Mononuclear cell (primary cell): ENCODE results near the gene CD93. TPM values are rescaled to one million over a fixed set of nuclear protein-coding genes. Genes with fewer than 3 reads are reported as not detected.

Experiments
- H3K27me3 ChIP-seq: 2 replicates; pipeline ENCODE4 v1.6.0; 2011; ENCODE audit warnings: low read length, control low read depth; ENCODE audit not compliant: insufficient read depth
- H3K4me1 ChIP-seq: 2 replicates; pipeline ENCODE4 v1.5.1; 2011; ENCODE audit warnings: mild to moderate bottlenecking, low read length, control low read depth; ENCODE audit not compliant: insufficient read depth
- H3K4me3 ChIP-seq: 2 replicates; pipeline ENCODE4 v1.5.1; 2011; ENCODE audit warnings: mild to moderate bottlenecking, low read length, moderate library complexity
- H3K9me3 ChIP-seq: 2 replicates; pipeline ENCODE4 v1.5.1; 2011; ENCODE audit warnings: low read depth, mild to moderate bottlenecking, control low read depth, low read length
- total RNA-seq: library from RNA; depleted of rRNA; stranded (reverse); fragments of >200 nt; gene quantifications from one replicate; pipeline ENCODE4 v1.2.3, GENCODE V29; 2012

Gene CD93
- total RNA-seq, 1 donor = 85.5 TPM

DNA sequence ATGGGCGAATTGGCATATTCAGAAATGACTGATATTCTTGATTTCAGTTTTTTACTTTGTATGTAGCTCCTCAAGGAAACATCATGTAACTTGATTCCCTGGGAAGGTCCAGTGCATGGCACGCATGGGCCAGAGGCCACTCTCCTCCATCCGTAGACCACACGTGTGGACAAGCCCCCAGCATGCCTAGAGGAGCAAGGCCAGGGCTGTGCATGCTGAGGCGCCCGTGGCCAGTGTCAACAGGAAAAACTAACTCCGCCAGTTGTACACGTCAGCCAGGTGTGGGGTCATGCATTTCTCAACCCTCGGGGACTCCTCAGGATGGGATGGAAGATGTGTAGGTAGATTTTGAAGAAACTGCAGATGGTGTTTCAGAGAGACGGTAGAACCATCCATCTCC lies 37.8 kb upstream of the CD93 start:
- no peaks in the 10 kb centered on the region for H3K27me3 ChIP-seq
- H3K9me3 ChIP-seq = no peaks in the 10 kb centered on the region
- H3K4me3 ChIP-seq = no peak overlapping the region
- peaks cover 80% of the 10 kb centered on the region for H3K4me1 ChIP-seq

DNA sequence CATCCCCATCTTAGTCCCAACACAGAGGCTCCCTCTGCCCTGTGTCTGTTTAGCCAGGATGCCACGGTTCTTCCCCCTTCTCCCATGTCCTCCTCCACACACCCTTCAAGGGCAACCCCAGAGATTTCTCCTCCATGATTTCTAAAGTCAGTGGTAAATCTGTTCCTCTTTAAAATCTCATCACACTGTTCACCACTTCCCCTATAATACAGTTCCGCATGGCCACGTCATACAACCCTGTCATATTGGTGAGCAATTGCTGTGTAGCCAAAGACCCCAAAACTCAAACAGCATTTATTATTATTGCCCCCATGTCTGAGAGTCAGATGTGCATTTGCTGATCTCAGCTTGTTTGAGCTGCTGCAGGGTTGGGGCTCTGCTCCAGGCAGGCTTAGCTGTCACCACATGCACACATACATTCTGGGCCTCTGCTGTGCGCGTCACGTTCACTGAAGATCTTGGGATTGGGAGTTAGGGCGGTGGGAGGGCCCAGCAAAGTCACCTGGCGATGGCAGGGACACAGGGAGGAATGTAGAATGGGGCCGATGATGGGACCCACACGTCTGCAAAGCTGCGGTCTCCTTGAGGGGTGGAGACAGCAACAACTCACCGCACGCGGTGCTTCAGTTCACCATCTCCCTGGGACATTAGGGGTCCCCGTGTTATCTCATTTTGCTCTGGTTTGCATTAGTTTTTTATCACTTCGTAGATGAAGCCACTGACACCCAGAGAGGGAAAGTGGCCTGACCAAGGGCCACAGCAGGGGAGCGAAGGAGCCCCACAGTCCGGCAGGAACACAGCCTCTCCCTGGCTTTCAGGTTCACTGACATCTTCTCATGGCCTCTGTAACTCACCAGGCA lies 36.9 kb upstream of the CD93 start:
- H3K9me3 ChIP-seq = no peaks in the 10 kb centered on the region
- no peaks in the 10 kb centered on the region for H3K27me3 ChIP-seq
- H3K4me3 ChIP-seq = no peak overlapping the region
- peaks cover 77% of the 10 kb centered on the region for H3K4me1 ChIP-seq

DNA sequence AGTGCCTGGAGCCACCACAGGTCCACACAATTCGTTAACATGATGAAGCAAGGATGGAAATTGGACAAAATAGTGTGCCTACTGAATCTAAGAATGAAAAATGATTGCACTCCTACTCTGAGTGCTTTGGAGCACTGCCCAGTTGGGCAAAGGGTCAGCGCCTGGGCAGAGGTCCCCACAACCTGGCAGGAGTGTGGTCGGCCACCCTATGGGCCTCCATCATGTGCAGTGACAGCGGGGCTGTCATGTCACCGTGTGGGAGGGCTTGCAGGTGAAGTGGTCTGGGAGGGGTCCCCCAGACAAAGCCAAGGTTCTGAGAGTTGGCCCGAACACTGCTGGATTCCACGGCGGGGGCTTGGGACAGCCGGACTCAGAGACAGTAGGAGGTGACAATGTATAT lies 36.2 kb upstream of the CD93 start:
- Histone ChIP-seq H3K9me3 (no peaks in the 10 kb centered on the region), H3K4me1 (peaks cover 77% of the 10 kb centered on the region), H3K4me3 (no peak overlapping the region), H3K27me3 (no peaks in the 10 kb centered on the region)

DNA sequence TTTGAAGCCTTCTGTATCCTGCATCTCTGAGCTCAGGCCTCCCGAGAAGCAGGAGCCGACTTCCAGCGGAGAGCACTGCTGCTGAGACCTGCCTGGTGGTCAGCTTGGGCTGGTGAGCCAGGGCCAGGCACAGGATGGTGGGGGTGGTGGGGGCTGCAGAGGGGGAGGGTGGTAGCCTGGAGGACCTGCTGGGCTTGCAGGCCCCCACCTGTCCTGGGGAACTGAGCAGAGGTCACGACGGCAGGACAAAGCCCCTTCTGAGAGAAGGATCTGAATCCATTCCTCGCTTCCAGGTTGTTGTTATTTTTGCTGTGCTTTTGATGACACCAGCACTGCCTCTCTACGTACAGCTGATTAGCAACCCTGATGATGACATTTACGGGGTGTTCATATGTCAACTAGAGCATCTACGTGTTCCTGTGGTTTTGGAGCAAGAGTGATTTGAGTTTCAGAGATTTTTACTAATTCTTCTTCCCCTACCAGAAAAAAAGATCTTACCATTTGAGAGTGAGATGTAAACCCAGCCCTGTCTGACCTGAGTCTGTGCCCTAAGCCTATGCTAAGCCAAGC lies 35.7 kb upstream of the CD93 start:
- H3K9me3 ChIP-seq = no peaks in the 10 kb centered on the region
- no peak overlapping the region for H3K4me3 ChIP-seq
- H3K4me1 ChIP-seq = peaks cover 77% of the 10 kb centered on the region
- H3K27me3 ChIP-seq = no peaks in the 10 kb centered on the region

DNA sequence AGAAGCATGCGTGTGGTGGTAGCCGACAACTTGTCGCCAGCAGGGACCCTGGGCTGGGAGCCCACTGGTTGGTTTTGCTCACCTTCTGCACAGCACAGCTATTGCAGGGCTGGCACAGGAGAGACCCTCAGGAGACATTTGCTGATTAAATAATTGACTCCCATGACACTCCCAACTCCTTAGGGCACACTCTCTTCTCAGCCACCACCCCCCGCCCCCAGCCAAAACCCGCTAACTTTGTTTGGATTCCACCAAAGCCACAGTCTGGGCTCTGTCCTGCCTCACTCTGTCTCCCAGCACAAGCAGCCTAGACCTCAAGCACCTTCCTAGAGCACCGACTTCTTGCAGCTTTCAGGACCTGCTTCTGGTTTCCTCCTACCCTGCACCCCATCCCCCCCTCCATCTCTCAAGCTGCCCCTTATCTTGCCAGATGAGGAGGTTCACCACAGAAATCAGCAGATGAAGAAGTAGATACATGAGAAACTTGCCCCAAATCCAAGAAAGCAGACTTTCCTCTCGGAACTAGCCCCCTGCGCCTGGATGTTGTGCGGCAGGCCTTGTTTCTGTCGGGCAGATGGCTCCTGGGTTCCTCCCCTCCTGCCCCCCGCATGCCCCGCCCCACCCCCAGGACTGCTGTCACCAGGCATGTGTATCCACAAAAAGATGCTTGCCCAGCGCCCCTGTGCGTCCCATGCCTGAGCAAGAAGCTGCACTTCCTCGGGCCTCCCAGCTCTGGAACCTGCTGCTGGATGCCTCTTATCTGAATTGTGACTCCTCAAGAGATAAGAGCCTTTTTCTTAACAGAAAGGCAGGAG lies 35.0 kb upstream of the CD93 start:
- no peak overlapping the region for H3K4me3 ChIP-seq
- no peaks in the 10 kb centered on the region for H3K9me3 ChIP-seq
- no peaks in the 10 kb centered on the region for H3K27me3 ChIP-seq
- H3K4me1 ChIP-seq = peaks cover 77% of the 10 kb centered on the region

DNA sequence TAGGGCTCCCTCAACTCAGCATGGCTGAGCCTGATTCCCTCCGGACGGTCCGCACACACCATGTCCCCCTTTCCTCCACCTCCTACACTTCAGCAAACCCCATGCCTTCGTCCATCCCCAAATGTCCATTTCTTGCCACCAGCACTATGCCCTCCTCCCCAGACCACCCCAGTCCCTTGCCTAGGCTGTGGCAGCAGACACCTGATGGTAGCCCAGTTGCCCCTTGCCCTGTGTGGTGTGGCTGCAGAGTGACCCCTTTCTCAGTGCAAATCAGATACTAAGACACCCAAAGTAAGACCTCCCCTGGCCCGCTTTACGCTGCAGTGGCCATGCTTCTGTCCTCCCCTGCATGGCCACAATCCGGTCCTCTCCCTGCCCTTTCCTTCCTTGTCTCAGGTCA lies 34.1 kb upstream of the CD93 start:
- no peaks in the 10 kb centered on the region for H3K9me3 ChIP-seq
- peaks cover 75% of the 10 kb centered on the region for H3K4me1 ChIP-seq
- H3K27me3 ChIP-seq = no peaks in the 10 kb centered on the region
- H3K4me3 ChIP-seq = no peak overlapping the region

DNA sequence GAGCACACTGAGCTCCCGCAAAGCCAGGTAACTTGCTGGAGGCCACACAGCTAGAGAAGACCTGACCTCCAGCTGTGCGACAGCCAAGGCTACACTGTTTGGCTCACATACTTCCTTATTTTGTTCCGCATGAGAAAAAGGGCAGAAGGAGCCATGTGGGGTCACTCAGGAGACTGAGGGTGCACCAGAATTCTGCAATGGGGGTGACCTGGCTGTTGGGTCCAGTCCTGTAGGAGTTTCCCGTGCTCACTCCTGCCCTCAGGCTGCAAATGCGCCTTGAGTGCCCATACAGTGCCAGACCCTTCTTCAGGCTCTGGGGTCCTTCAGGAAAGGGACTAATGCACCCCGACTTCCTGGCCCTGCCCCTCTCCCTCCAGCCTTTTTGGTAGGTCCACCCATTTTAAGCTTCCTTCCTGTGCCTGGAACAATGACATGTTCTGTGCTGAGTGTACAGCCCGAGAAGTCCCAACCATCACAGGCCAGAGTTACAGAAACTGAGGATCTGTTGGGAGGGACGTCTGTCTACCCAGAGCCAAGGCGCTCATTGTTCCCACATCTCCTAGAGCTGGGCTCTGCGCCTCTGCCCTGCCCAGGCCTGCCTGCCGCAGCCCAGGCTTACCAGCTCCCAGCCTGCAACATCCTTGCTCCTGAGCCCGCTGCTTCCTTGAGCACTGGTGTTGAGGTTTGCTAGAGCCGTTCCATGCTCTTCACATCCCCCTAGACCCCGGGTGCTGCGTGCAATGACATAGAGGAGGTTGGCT lies 33.5 kb upstream of the CD93 start:
- no peaks in the 10 kb centered on the region for H3K9me3 ChIP-seq
- no peak overlapping the region for H3K4me3 ChIP-seq
- H3K4me1 ChIP-seq = peaks cover 75% of the 10 kb centered on the region
- H3K27me3 ChIP-seq = no peaks in the 10 kb centered on the region

DNA sequence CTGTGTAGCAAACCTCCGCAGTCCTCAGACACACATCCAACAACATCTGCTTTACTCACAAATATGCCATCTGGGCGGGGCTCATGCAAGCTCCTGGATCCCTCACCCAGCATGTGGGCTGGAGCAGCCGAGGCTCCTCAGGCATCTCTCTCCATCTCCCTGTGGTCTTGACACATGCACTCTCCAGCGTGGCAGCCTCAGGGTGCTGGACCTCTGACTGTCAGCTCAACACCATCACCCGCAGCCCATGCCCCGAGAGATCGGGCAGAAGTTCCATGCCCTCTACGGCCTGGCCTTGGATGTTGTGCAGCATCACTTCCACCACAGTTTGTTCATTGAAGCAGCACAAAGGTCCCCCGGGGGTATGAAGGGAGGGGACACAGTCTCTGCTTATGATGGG lies 32.6 kb upstream of the CD93 start:
- Histone ChIP-seq H3K27me3 (no peaks in the 10 kb centered on the region), H3K4me1 (peaks cover 75% of the 10 kb centered on the region), H3K9me3 (no peaks in the 10 kb centered on the region), H3K4me3 (no peak overlapping the region)

DNA sequence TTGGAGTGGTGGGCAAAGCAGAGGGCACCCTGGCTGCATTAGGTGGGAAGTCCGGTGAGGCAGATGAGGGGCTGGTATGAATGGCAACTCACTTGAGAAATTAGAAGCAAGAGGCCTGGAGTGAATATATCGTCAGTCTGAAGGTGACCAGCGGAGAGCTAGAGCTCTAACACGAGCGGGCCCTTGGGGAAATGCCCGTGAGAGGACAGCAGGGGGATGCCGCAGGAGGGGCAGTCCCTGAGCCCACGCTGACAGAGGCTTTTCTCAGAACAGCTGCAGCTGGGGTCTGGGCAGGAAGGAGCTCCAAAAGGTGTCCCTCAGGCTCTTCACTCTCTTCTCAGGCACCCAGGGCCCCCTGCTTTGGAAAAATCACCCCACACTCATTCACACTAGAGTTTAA lies 32.0 kb upstream of the CD93 start:
- Histone ChIP-seq H3K9me3 (no peaks in the 10 kb centered on the region), H3K4me1 (peaks cover 81% of the 10 kb centered on the region), H3K27me3 (no peaks in the 10 kb centered on the region), H3K4me3 (no peak overlapping the region)

DNA sequence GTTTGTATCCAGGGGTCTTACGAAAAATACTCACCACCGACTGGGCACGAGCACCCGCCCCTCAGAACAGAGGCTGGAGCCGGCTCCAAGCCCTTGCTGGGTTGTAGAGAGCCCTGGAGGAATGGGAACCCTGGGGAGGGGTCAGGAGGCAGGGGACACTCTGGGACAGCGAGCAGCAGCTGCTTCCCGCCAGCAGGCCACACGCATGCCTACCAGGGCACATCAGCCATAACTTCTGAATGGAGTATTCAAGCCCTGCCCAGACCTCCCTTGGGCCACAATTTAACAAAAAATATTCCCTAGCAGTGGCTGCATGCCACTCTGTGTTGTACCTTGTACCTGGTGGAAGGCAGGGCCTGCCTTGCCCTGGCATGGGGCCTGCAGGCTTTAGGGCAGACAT lies 31.6 kb upstream of the CD93 start:
- no peaks in the 10 kb centered on the region for H3K9me3 ChIP-seq
- no peak overlapping the region for H3K4me3 ChIP-seq
- H3K4me1 ChIP-seq = peaks cover 84% of the 10 kb centered on the region
- H3K27me3 ChIP-seq = no peaks in the 10 kb centered on the region

DNA sequence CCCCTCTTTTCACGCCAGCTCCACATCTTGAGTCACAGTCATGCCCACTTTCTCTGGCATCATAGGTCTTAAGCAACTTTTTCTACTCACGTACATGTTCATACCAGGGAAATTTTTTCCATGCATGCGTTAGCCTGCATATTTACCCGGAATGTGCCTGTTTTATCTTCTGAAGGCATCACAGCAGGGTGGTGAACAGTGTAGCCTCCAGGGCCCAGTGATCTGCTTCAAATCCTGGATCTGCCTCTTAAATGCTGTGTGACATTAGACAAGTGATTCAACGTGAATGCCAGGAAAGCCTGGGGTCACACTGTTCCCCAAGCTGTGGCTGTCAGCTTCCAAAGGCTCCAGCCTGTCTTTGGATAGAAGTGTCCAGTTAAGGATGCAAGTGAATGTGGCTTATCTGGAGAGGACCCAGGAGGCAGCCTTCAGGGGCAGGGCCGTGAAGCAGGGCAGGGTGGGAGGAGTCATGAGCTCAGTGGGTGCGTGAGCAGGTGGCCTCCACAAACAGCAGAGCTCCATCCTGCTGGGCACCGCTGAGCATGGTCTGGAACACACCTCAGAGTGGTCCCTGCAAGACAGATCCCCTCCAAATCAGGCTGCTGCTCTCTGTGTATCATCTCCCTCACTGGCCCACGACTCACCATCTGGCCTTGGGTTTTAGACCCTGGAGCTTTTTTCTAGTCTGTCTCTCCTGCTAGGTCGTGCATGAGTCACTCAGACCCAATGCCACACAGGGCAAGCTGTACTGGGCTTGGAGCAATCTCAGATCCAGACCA lies 30.4 kb upstream of the CD93 start:
- no peak overlapping the region for H3K4me3 ChIP-seq
- no peaks in the 10 kb centered on the region for H3K9me3 ChIP-seq
- no peaks in the 10 kb centered on the region for H3K27me3 ChIP-seq
- H3K4me1 ChIP-seq = peaks cover 78% of the 10 kb centered on the region

DNA sequence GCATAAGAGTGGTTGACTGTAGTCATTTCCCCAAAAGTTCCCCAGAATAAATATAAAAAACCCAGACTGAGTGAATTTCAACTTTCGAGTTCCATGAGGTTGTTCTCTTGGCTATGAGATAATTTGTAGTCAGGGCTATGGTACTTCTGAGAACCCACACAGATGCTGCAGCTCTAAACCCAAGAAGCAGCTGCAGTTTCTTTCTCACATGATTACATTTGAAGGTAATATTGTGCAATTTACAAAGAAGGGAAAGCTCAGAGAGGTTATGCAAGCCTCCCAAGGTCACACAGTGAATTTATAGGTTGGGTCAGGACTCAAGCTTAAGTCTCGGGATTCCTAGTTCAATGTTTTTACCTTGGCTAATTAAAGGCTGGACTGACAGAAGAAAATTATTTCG lies 29.7 kb upstream of the CD93 start:
- no peaks in the 10 kb centered on the region for H3K9me3 ChIP-seq
- no peaks in the 10 kb centered on the region for H3K27me3 ChIP-seq
- H3K4me3 ChIP-seq = no peak overlapping the region
- H3K4me1 ChIP-seq = peaks cover 74% of the 10 kb centered on the region

DNA sequence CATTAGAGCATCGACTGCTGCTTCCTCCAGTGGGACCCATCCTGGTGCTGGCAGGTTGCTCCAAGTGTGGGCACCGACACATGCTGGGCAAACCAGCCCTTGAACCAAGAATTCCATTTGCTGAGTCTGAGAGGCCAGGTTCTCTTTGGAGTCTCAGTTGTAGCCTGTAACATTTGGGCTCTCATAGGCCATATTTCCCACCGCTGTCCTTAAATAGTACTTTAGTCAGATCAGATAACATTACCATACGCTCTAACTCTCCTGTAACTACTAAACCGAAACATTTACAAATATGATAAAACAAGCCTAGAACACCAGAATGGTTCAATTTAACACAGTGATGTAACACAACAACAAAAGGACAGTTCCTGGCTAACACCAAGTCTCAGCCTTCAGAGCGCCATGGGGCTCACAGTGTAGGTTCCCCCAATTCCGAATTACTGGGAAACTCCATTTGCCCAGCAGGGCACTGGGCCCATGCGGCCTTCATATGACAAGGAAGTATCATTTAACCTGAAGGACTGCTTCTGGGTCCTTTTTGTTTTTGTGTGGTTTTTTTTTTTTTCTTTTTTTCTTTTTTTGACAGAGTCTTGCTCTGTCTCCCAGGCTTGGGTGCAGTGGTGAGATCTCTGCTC lies 28.4 kb upstream of the CD93 start:
- H3K4me3 ChIP-seq = no peak overlapping the region
- H3K4me1 ChIP-seq = peaks cover 62% of the 10 kb centered on the region
- H3K9me3 ChIP-seq = no peaks in the 10 kb centered on the region
- H3K27me3 ChIP-seq = no peaks in the 10 kb centered on the region

DNA sequence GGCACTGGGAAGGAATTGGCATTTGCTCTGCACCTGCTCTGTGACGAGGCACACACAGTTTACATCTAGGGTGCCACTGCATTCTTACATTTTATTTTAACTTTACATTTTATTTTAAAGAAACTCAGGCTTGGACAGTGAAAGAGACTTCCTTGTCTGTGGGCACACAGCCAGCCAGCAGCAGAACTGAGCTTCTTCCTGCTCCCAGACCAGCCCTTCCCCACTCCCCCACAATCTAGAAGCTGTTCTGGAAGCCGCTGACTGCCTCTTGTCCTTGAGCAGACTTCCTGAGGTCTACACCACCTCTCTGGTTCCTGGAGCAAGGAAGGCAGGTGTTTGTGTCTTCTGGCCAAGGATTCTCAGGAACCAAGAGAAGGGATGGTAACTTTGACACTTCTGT lies 27.9 kb upstream of the CD93 start:
- no peaks in the 10 kb centered on the region for H3K9me3 ChIP-seq
- H3K4me3 ChIP-seq = no peak overlapping the region
- H3K27me3 ChIP-seq = no peaks in the 10 kb centered on the region
- H3K4me1 ChIP-seq = peaks cover 56% of the 10 kb centered on the region
